OCI-LY7 (cell line): Measurements from ENCODE around the gene GSK3A. TPM values are rescaled to one million over a fixed set of nuclear protein-coding genes. Genes with fewer than 3 reads are reported as not detected.

Source experiments
- BruUV-seq: library from RNA; stranded (reverse); fragments of 400-500 nt; replicated peaks from 2 replicates; lab custom pipeline; 2021; lab: Mats Ljungman, UMichigan
- CTCF ChIA-PET: fragments of 300-600 bp; sonication (Branson Sonifier 250); formaldehyde crosslinking; loops from one replicate; lab custom pipeline; 2022; ENCODE audit warnings: antibody characterized with exemption; ENCODE audit not compliant: unreplicated experiment; lab: Charles Lee
- POLR2A ChIA-PET: fragments of 300-600 bp; sonication (Branson Sonifier 250); formaldehyde crosslinking; loops from one replicate; lab custom pipeline; 2022; ENCODE audit warnings: antibody characterized with exemption; lab: Charles Lee
- DNase-seq: peaks from one replicate; pipeline ENCODE4 v3.0.0-alpha.2; 2015; ENCODE audit warnings: low spot score
- H2AFZ ChIP-seq: fragments of 200-600 bp; sonication (generic), shearing (Covaris generic); 2 replicates; pipeline ENCODE4 v1.6.1; 2014; ENCODE audit warnings: mild to moderate bottlenecking, antibody characterized with exemption, low read length, moderate library complexity
- H3K27ac ChIP-seq: fragments of 200-600 bp; sonication (generic); 2 replicates; pipeline ENCODE4 v1.5.1; 2014; ENCODE audit warnings: mixed run types, low read depth, mild to moderate bottlenecking, moderate library complexity, low read length, inconsistent platforms; ENCODE audit not compliant: poor library complexity, severe bottlenecking
- H3K36me3 ChIP-seq: fragments of 200-600 bp; sonication (generic); 2 replicates; pipeline ENCODE4 v1.6.1; 2014; ENCODE audit warnings: mild to moderate bottlenecking, antibody characterized with exemption, low read length, moderate library complexity, mixed read lengths; ENCODE audit not compliant: insufficient read depth
- H3K4me1 ChIP-seq: fragments of 200-600 bp; sonication (generic); 2 replicates; pipeline ENCODE4 v1.5.1; 2014; ENCODE audit warnings: mild to moderate bottlenecking, low read length; ENCODE audit not compliant: insufficient read depth, poor library complexity, severe bottlenecking
- H3K4me2 ChIP-seq: fragments of 200-600 bp; sonication (generic); 2 replicates; pipeline ENCODE4 v1.6.1; 2014; ENCODE audit warnings: mild to moderate bottlenecking, low read length
- H3K4me3 ChIP-seq: fragments of 200-600 bp; sonication (generic); 2 replicates; pipeline ENCODE4 v1.5.1; 2014; ENCODE audit warnings: mild to moderate bottlenecking, low read depth, low read length; ENCODE audit not compliant: poor library complexity, severe bottlenecking
- H3K79me2 ChIP-seq: fragments of 200-600 bp; sonication (generic); 2 replicates; pipeline ENCODE4 v1.6.1; 2016; ENCODE audit warnings: low read depth, mild to moderate bottlenecking, low read length, moderate library complexity, mixed read lengths; ENCODE audit not compliant: insufficient read depth
- H3K9me2 ChIP-seq: fragments of 200-600 bp; sonication (generic); 2 replicates; pipeline ENCODE4 v1.6.1; 2016; ENCODE audit warnings: mild to moderate bottlenecking, low read length, mixed read lengths; ENCODE audit not compliant: insufficient read depth
- H3K9me3 ChIP-seq: fragments of 200-600 bp; sonication (generic); 2 replicates; pipeline ENCODE4 v1.6.1; 2014; ENCODE audit warnings: mild to moderate bottlenecking, mixed run types, low read length, mixed read lengths
- H4K20me1 ChIP-seq: fragments of 200-600 bp; sonication (generic); 2 replicates; pipeline ENCODE4 v1.6.1; 2014; ENCODE audit warnings: mild to moderate bottlenecking, antibody characterized with exemption, low read length, moderate library complexity, mixed read lengths; ENCODE audit not compliant: insufficient read depth
- EZH2phosphoT487 ChIP-seq: fragments of 200-600 bp; sonication (generic); IDR thresholded peaks from 2 replicates; pipeline ENCODE4 v1.6.1; 2018; ENCODE audit warnings: low read depth, borderline replicate concordance, mild to moderate bottlenecking, mixed run types, antibody characterized with exemption, low read length, moderate library complexity, mixed read lengths
- intact Hi-C: fragments of 100-400 bp; cut with micrococcal nuclease; formaldehyde crosslinking; loops from one replicate; pipeline ENCODE4 v1.10.0; 2022; ENCODE audit not compliant: unreplicated experiment
- total RNA-seq, 2 experiments: library from RNA; depleted of rRNA in 1 of 2; stranded (reverse); fragments of >200 nt in 1 of 2; shearing (Covaris generic) in 1 of 2; gene quantifications; 2 replicates each; pipeline ENCODE4 v1.2.3, GENCODE V29; 2014 to 2022
- TF ChIP-seq, protein P1 (sequence below): fragments of 200-600 bp; sonication (generic); conservative IDR thresholded peaks from 2 replicates; pipeline ENCODE4 v1.5.1; 2014; ENCODE audit warnings: mild to moderate bottlenecking, antibody characterized with exemption, low read length, moderate library complexity, mixed read lengths

GSK3A gene
- total RNA-seq, 2 experiments from 2014 or later, result 20.9 to 29.2 TPM

DNA sequence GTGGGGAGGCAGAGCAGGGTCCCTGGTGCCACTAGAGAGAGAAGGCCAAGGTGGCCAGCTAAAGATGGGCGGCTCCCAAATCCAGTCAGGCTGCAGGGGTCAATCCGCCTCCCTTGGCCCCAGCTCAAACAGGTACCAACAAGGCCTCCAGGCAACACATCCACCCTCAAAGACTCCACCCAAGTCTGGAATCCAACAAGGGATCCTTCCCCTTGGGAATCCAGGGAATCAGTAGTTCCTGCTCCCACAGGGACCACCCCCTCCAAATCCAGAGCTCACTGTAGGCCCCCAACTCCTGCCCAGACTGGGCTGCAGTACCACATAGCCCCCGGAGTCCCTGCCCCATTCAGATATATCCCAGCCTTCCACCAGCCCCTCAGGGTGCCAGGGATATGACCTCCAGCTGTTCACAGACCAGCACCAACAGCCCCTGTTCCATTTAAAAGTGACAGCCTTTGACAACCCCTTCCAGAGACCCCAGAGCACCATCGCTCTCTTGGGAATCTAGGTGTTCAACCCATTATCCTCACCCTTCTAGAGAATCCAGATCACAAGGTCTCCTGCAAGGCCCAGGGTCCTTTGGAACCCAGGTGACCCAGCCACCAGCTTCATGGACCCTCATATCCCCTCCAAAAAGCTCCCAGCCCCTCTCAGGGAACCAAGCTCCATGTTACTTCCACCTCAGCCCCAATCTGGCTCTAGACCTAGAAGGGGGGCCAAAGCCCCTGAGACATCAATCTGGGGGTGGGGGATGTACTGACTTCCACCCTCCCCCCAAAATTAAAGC lies 9.4 kb upstream of the GSK3A start:
- Histone ChIP-seq H3K27ac (no peak overlapping the region), H3K9me2 (no peaks in the 10 kb centered on the region), H3K4me3 (no peak overlapping the region), H4K20me1 (no peaks in the 10 kb centered on the region; the same call in 1 of the 2 replicates), H3K4me2 (peak overlapping the region; percentile 35; the same call in 1 of the 2 replicates), H3K9me3 (no peaks in the 10 kb centered on the region), H3K36me3 (peaks cover 17% of the 10 kb centered on the region), H3K79me2 (peaks cover 28% of the 10 kb centered on the region; the same call in 1 of the 2 replicates), H3K4me1 (peaks cover 26% of the 10 kb centered on the region), H2AFZ (no peak overlapping the region)
- CTCF ChIA-PET, result no interaction called here
- intact Hi-C loops, result no loop called here
- POLR2A ChIA-PET, result no interaction called here
- DNase-seq, result no peak
- no TSS peak for BruUV-seq
- no peak for TF ChIP-seq EZH2phosphoT487
- TF ChIP-seq, protein P1, sequence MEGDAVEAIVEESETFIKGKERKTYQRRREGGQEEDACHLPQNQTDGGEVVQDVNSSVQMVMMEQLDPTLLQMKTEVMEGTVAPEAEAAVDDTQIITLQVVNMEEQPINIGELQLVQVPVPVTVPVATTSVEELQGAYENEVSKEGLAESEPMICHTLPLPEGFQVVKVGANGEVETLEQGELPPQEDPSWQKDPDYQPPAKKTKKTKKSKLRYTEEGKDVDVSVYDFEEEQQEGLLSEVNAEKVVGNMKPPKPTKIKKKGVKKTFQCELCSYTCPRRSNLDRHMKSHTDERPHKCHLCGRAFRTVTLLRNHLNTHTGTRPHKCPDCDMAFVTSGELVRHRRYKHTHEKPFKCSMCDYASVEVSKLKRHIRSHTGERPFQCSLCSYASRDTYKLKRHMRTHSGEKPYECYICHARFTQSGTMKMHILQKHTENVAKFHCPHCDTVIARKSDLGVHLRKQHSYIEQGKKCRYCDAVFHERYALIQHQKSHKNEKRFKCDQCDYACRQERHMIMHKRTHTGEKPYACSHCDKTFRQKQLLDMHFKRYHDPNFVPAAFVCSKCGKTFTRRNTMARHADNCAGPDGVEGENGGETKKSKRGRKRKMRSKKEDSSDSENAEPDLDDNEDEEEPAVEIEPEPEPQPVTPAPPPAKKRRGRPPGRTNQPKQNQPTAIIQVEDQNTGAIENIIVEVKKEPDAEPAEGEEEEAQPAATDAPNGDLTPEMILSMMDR, result no peak

DNA sequence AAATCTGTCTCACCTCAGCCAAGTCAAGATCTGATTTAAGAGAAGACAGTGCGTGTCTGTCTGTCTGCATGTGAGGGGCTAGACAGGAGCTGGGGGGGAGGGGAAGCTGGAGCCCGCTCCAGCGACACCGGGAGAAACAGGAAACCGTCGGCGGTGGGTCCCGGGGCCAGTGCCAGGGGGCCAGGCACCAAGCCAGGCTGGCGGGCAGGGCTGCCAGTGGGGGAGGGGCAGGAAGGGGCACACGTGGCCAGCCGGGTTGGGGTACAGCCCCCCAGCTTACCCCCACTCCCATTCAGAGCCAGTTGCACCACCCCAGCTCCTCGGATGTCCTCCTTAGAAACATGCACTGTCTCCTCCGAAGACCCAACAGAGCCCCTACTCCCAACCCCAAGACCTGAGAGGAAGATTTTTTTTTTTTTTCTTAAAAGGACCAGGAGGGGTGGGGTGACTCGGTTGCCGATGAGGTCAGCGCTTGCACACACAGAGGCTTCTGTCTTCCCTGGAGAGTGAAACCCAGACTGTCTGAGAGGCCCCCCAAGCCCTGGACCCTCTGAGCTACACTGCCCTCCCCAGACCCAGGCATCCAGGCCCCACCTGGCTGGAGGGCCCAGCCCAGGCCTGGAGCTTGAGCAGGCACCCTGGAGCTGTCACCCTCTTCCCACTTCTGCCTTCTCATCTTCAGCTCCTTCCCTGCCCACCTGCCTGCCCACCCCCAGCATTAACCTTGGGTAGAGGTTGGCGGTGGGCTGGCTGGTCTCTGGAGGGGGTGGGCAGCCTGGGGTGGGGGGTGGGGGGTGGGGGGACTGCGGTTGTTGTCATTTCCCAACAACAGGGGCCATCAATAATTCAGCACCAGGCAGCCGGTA lies 8.5 kb upstream of the GSK3A start:
- Histone ChIP-seq H3K4me3 (no peak overlapping the region), H3K4me1 (peaks cover 30% of the 10 kb centered on the region), H3K4me2 (no peak overlapping the region; the same call in 1 of the 2 replicates), H3K9me3 (no peaks in the 10 kb centered on the region), H3K36me3 (peaks cover 26% of the 10 kb centered on the region), H2AFZ (no peak overlapping the region), H3K27ac (no peak overlapping the region), H4K20me1 (no peaks in the 10 kb centered on the region; the same call in 1 of the 2 replicates), H3K79me2 (peaks cover 28% of the 10 kb centered on the region; the same call in 1 of the 2 replicates), H3K9me2 (no peaks in the 10 kb centered on the region)
- no peak for DNase-seq
- TF ChIP-seq EZH2phosphoT487, result no peak
- TF ChIP-seq, protein P1, result no peak
- ChIA-PET CTCF (no interaction called here), POLR2A (no interaction called here)
- intact Hi-C loops, result no loop called here
- no TSS peak for BruUV-seq
